Right lung (tissue), 5 donors: Measurements from ENCODE around the gene COPS2. TPM values are rescaled to one million over a fixed set of nuclear protein-coding genes. Genes with fewer than 3 reads are reported as not detected.
A peak's percentile ranks its signal among the peaks of the same experiment; 100 is the strongest.

ENCODE experiments used
- DNase-seq, 2 donors: peaks; one replicate each; pipeline ENCODE4 v3.0.0-alpha.2; 2013
- polyA plus RNA-seq, 5 donors: library from polyadenylated mRNA; unstranded; fragments of 120-200 nt; gene quantifications; one replicate each; pipeline versions ENCODE4 v1.2.1 to v1.2.3, GENCODE V29; 2013; ENCODE audit warnings: inconsistent platforms in 1 of 5, low replicate concordance in 1 of 5; ENCODE audit not compliant: insufficient read length in 5 of 5, insufficient read depth in 1 of 5

COPS2 gene
- polyA plus RNA-seq, 5 donors: 75.8 to 127 (median 110) TPM

- DNase-seq: no peak
Measured at GRCh38 chr15:49164865-49165264, 9.5 kb upstream of the COPS2 start.

- DNase-seq: no peak
Measured at GRCh38 chr15:49163678-49164077, 8.3 kb upstream of the COPS2 start.

DNA sequence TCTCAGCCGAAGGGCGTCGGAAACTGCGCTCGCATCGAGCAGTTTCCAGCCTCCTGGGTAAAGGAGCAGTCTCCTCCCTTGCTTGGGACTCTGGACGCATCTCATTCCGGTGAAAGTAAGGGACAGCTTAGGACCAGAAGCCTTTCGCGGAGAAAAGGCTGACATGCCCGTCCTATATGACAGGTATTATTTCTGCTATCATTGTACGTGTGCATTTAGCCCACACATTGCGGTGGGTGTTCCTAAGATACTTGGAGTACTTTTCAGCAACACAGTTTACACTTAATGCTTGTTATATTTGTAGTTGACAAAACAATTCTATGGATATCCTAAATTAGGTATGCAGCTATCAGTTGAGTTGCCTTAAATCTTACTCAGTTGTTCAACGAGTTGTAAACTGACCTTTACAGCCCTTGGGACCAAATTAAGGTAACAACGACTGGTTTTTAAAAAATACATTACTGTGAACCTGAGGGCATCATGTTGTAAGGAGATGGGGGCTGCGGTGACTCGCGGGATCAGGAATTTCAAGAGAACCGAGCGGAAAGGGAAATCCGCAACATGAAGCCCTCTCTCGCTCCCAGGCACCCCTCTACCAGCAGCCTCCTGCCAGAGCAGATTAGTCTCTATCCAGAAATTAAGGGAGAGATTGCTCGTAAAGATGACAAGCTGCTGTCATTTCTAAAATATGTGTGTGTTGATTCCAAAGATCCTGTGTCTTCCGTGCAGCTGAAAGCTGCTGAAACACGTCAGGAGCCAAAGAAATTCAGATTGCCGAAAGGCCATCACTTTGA is 632 bp upstream of the COPS2 start:
- peak in 1 of 2 donors; percentile 7 for DNase-seq

- no peak for DNase-seq
Measured at GRCh38 chr15:49154799-49155109, 645 bp downstream of the COPS2 start.

- no peak for DNase-seq
Measured at GRCh38 chr15:49154359-49154758, 1.0 kb downstream of the COPS2 start.

DNA sequence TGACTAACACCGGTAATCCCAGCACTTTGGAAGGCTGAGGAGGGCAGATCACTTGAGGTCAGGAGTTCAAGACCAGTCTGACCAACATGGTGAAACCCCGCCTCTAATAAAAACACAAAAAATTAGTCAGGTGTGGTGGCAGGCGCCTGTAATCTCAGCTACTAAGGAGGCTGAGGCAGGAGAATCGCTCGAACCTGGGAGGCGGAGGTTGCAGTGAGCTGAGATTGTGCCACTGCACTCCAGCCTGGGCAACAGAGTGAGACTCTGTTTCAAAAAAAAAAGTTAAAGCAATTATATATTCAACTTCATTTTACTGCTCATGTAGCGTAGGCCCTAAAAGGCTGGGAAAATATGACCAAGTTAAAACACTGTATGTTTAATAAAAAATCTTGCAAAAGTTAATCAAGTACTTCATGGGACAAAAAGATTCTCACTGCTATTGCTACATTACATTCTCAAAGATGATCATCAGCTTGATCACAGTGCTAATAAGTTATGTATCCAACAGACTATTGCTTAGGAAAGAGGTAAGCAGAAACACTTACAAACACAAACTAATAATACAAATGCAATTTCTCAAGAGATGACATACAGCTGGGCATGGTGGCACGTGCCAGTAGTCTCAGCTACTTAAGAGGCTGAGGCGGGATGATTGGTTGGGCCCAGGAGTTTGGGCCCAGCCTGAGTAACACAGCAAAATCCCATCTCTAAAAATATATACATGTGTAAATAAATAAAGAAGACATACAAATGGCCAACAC is 2.7 kb downstream of the COPS2 start:
- DNase-seq: no peak

- no peak for DNase-seq
Measured at GRCh38 chr15:49151831-49152230, 3.6 kb downstream of the COPS2 start.

GRCh38 chr15:49148727-49149126 is 6.7 kb downstream of the COPS2 start:
- no peak for DNase-seq

DNA sequence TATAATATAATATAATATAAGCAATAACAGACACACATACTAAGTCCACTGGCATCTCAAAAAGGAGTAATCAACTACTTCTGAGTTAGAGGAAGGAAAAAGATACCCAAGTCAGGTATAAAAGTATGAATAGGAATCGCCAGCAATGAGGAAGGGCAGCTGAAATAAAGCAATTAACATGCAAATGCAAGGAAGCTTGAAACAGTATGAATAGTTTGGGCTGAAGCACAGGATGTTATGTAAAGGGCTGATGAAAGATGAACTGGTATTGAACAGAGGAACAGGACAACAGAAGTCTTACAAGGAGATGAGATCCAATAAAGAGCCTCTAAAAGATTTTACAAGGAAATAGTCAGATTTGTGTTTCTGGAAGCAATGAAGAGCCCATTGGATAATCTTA is 7.1 kb downstream of the COPS2 start:
- no peak for DNase-seq

DNA sequence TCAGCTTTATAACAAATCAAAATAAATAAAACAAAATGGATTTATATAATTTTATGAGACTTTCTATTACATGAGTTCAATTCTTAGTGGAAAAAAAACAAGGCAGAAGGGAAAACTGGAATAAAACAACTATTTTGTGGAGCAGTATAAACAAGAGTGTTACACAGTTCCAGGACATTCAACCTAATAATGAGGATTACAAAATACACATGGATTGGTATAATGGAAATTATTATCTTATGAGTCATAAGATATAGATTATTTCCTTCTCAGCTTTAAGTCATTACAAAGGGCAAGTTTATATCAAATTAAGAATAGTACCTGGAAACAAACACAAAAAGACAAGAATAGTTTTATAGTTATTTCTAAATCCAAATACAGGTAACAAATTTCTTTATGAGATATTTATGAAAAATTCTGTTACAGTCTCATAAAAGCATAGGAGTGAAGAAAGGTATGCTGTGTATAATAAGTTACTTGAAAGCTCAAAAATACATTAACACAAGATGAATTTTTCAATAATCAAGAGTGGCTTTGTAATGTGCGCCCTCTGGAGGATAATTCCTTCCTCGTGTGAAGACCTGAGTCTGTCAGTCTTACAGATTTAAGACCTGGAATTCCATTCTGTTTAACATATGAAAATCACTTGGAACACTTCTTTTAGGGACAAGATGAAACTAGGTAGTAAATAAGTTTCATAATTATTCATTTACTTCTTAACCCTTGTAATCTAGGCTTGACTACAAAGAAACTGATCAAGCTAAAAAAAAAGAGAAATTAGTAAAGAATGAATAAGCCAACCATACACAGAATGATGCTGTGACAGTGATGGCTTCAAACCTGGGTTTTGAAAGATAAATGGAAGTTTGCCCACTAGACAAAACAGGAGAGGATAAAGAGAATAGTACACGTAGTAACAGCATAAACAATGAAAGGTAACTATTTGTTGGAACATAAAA is 9.5 kb downstream of the COPS2 start:
- DNase-seq: peak in 1 of 2 donors; percentile 45

DNA sequence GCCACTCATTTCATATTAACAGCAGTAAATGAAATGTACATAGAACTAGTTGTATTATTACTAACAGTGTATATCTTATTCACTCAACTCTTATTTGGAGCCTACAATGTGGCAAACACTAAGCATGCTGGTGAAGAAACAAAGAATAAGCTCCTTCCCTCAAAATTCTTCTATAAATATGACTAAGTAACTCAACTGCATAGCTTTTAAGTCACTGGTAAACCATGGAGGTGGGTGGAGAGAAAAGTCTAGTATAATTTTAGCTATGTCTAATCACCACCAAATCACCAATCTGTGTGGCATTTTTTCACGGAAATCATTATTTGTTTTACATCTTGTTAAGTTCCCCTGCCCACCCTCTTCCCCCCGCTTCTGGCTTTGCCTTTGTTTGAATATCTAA is 17.5 kb downstream of the COPS2 start:
- DNase-seq: no peak

DNA sequence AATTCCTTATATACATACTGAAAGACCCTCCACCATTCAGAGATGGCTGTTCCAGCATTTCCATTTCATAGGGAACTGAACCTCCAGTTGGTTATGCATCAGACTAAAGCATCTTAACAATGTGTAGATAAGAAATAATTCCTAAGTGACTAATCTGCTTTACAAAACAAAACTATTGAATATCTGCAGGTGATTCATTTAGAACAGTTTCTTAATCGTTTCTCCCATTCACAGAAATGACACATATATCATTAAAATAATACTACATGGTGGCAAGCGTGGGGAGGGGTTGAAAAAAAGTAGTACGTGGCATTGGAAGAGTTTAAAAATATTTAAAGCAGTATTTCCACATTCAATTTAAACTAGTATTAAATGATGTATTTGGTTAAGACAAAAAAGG is 19.5 kb downstream of the COPS2 start:
- no peak for DNase-seq

DNA sequence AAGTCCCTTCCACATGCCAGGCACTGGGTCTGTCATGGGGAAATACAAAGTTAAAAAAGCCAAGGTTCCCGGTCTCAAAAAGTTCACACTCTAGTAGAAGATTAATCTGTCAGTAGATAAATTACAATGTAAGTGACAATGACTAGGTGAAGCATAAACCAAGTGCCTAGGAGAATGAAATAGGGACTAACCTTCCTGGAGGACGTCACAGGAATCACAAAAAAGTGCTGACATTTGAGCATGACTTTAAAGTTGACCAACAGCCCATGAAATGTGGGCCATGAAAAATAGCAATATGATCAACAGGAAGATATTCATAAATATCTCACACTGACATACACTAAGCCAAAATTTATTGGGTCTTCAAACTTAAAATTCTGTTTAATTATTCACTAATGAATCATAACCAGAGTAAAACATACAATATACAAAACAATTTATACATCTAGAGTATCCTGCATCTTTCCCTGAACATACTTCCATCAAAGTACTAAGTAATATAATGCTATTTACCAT is 20.0 kb downstream of the COPS2 start:
- DNase-seq: no peak

- DNase-seq: no peak
Measured at GRCh38 chr15:49134683-49135341, 20.6 kb downstream of the COPS2 start.

- DNase-seq: no peak
Measured at GRCh38 chr15:49131403-49131802, 24.0 kb downstream of the COPS2 start.

- no peak for DNase-seq
Measured at GRCh38 chr15:49124371-49124770, 31.0 kb downstream of the COPS2 start.

DNA sequence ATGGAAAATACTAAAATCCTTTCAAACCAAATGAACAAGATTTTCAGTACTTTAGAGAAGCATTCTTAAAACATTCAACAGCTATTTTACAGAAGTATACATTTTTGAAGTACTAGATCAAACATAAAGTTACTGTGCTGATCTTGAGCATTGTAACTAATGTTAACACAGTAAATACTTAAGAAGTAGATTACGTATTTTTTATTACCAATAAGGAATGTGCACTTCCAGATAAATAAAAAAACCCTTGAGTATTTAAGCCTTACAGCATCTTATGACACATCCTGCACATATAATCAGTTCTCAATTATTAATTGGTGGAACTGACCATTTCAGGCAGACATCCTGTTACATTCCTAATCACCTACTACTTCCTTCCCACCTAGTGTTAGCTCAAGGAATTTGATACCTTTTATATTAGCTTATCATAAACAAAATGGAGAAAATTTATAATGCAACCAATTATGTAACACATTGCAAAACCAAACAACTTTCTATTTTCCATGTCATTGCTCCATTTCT is 32.8 kb downstream of the COPS2 start:
- DNase-seq: no peak

DNA sequence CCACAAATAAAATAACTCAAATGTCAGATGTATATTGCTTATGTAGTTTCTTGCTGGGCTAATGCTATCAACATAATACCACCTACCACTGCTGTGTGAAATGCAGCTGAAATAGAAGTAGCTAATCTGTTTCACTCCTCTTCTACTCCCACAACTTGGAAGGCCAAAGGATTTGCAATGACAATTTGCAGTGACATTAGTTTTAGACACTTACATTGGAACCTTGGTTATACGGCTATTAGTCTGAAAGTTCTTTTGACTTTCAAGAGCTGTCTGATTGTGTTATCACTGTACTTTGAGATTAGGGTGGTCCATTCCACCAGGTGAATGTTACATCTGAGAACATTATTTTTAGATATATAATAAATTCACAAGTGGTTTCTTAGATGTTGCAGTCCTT is 33.5 kb downstream of the COPS2 start:
- no peak for DNase-seq

- DNase-seq: no peak
Measured at GRCh38 chr15:49120832-49121231, 34.6 kb downstream of the COPS2 start.

DNA sequence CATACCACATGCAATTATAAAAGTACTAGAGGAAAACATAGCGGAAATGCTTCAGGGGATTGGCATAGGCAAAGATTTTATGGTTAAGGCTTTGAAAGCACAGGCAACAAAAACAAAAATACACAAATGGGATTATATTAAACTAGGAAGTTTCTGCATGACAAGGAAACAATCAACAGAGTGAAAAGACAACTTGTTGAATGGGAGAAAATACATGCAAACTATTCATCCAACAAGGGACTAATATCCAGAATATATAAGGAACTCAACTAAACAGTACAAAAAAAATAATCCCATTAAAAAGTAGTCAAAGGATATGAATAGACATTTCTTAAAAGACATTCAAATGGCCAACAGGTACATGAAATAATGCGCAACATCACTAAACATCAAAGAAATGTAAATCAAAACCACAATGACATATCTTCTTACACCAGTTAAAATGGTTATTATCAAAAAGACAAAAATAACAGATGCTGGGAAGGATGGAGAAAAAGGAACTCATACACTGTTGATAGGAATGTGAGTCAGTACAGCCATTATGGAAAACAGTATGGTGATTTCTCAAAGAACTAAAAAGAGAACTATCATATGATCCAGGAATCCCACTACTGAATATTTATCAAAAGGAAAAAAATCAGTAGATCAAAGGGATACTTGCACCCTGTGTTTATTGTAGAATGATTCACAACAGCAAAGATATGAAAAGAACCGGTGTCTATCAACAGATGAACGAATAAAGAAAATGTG is 39.1 kb downstream of the COPS2 start:
- DNase-seq: no peak

GRCh38 chr15:49115062-49115461 is 40.3 kb downstream of the COPS2 start:
- DNase-seq: no peak
